HEK293T (cell line): ENCODE results near the gene SELENOS.
A peak's percentile ranks its signal among the peaks of the same experiment; 100 is the strongest.

Experiments used
- CTCF ChIA-PET: fragments of 350-600 bp; formaldehyde crosslinking; extraction: SDS; loops from one replicate; lab custom pipeline; 2021; ENCODE audit warnings: antibody characterized with exemption, inconsistent platforms; lab: Yijun Ruan, JAX
- POLR2A ChIA-PET: fragments of 350-600 bp; formaldehyde crosslinking; extraction: SDS; loops from one replicate; lab custom pipeline; 2020; ENCODE audit warnings: antibody characterized with exemption, inconsistent platforms; lab: Yijun Ruan, JAX
- DNase-seq: peaks from one replicate; pipeline ENCODE4 v3.0.0; 2012; ENCODE audit warnings: mixed read lengths; ENCODE audit errors: extremely low spot score
- ARNT ChIP-seq: fragments of 450-650 bp; IDR thresholded peaks from 2 replicates; pipeline ENCODE4 v1.6.1; 2017; ENCODE audit warnings: mild to moderate bottlenecking
- BHLHE40 ChIP-seq: fragments of 450-650 bp; IDR thresholded peaks from 2 replicates; pipeline ENCODE4 v1.6.1; 2016; ENCODE audit warnings: mild to moderate bottlenecking, moderate library complexity, borderline replicate concordance
- CTBP1 ChIP-seq: fragments of 450-650 bp; IDR thresholded peaks from 2 replicates; pipeline ENCODE4 v1.6.1; 2016; ENCODE audit warnings: borderline replicate concordance
- ELF4 ChIP-seq: fragments of 450-650 bp; IDR thresholded peaks from 2 replicates; pipeline ENCODE4 v1.6.1; 2017; ENCODE audit warnings: antibody characterized with exemption
- FOXA1 ChIP-seq: fragments of 450-650 bp; IDR thresholded peaks from 2 replicates; pipeline ENCODE4 v1.6.1; 2016; ENCODE audit warnings: mild to moderate bottlenecking
- FOXK2 ChIP-seq: fragments of 450-650 bp; IDR thresholded peaks from 2 replicates; pipeline ENCODE4 v1.6.1; 2016; ENCODE audit warnings: mild to moderate bottlenecking
- FOXM1 ChIP-seq: fragments of 450-650 bp; IDR thresholded peaks from 2 replicates; pipeline ENCODE4 v1.6.1; 2017; ENCODE audit warnings: mild to moderate bottlenecking, borderline replicate concordance
- HDGF ChIP-seq: fragments of 450-650 bp; IDR thresholded peaks from 2 replicates; pipeline ENCODE4 v1.6.1; 2017; ENCODE audit warnings: antibody characterized with exemption, borderline replicate concordance
- L3MBTL2 ChIP-seq: fragments of 450-650 bp; conservative IDR thresholded peaks from 2 replicates; pipeline ENCODE4 v1.6.1; 2016; ENCODE audit warnings: mild to moderate bottlenecking
- LEF1 ChIP-seq: fragments of 450-650 bp; IDR thresholded peaks from 2 replicates; pipeline ENCODE4 v1.6.1; 2017; ENCODE audit warnings: mild to moderate bottlenecking, borderline replicate concordance
- NFRKB ChIP-seq: fragments of 450-650 bp; IDR thresholded peaks from 2 replicates; pipeline ENCODE4 v1.6.1; 2016; ENCODE audit warnings: mild to moderate bottlenecking, moderate library complexity
- PKNOX1 ChIP-seq: fragments of 450-650 bp; IDR thresholded peaks from 2 replicates; pipeline ENCODE4 v1.6.1; 2016
- SP1 ChIP-seq: fragments of 450-650 bp; IDR thresholded peaks from 2 replicates; pipeline ENCODE4 v1.6.1; 2017
- SUZ12 ChIP-seq: fragments of 450-650 bp; IDR thresholded peaks from 2 replicates; pipeline ENCODE4 v1.6.1; 2016; ENCODE audit warnings: mild to moderate bottlenecking
- TARDBP ChIP-seq: fragments of 450-650 bp; IDR thresholded peaks from 2 replicates; pipeline ENCODE4 v1.6.1; 2016
- ZNF384 ChIP-seq: fragments of 450-650 bp; IDR thresholded peaks from 2 replicates; pipeline ENCODE4 v1.6.1; 2016

SELENOS gene

GRCh38 chr15:101250873-101251829 lies 26.1 kb downstream of the SELENOS start:
- POLR2A ChIA-PET: interaction anchor here (0.8 to 1.3 kb wide), 7 partner anchors 11 to 242 kb away, joined by 3 to 5 read pairs (median 4); no protein-coding TSS in a partner anchor

GRCh38 chr15:101250341-101250831 lies 26.9 kb downstream of the SELENOS start:
- TF ChIP-seq PKNOX1 (no peak), FOXA1 (no peak), SP1 (no peak), HDGF (no peak), TARDBP (no peak), ZNF384 (no peak), LEF1 (no peak), FOXM1 (no peak), CTBP1 (no peak), ELF4 (no peak), SUZ12 (no peak), L3MBTL2 (no peak), BHLHE40 (no peak), FOXK2 (no peak), NFRKB (no peak), ARNT (no peak)
- CTCF ChIA-PET: no interaction called here
- POLR2A ChIA-PET: interaction anchor here (1.3 kb wide), 1 partner anchor 10 kb away, joined by 5 read pairs; no protein-coding TSS in a partner anchor
- DNase-seq: no peak

More at GRCh38 chr15:101250873-101251829, 26.1 kb downstream of the SELENOS start:
- DNase-seq: peak; percentile 64
- CTCF ChIA-PET: interaction anchor here (1.5 kb wide), 1 partner anchor 242 kb away, joined by 12 read pairs; no protein-coding TSS in a partner anchor
- TF ChIP-seq BHLHE40 (no peak), ARNT (peak; percentile 41; the same call in 1 of the 2 replicates), L3MBTL2 (no peak)

GRCh38 chr15:101248274-101248673 lies 29.0 kb downstream of the SELENOS start:
- ChIA-PET CTCF (interaction anchor here (0.6 to 1.5 kb wide), 2 partner anchors 240 to 254 kb away, joined by 3 to 4 read pairs; no protein-coding TSS in a partner anchor), POLR2A (interaction anchor here (1.6 kb wide), 1 partner anchor 26 kb away, joined by 4 read pairs; no protein-coding TSS in a partner anchor)

GRCh38 chr15:101246824-101247745 lies 30.2 kb downstream of the SELENOS start:
- TF ChIP-seq ARNT (no peak), SUZ12 (no peak), BHLHE40 (no peak), SP1 (no peak), FOXA1 (no peak), FOXM1 (no peak), LEF1 (no peak), PKNOX1 (no peak), TARDBP (no peak)
- DNase-seq: no peak
- ChIA-PET POLR2A (interaction anchor here (1.6 kb wide), 1 partner anchor 25 kb away, joined by 4 read pairs; no protein-coding TSS in a partner anchor), CTCF (interaction anchor here (0.7 to 1.5 kb wide), 2 partner anchors 159 to 239 kb away, joined by 3 to 4 read pairs; no protein-coding TSS in a partner anchor)

More at GRCh38 chr15:101248274-101248673, 29.0 kb downstream of the SELENOS start:
- no peak for DNase-seq
- TF ChIP-seq HDGF (no peak), CTBP1 (no peak), FOXM1 (no peak), PKNOX1 (no peak), ZNF384 (no peak), L3MBTL2 (no peak), ELF4 (no peak), ARNT (no peak), LEF1 (no peak), FOXK2 (no peak), SUZ12 (no peak), SP1 (no peak)

GRCh38 chr15:101246391-101246790 lies 30.9 kb downstream of the SELENOS start:
- ChIA-PET CTCF (no interaction called here), POLR2A (no interaction called here)
- no peak for TF ChIP-seq BHLHE40
- TF ChIP-seq HDGF: no peak
- no peak for TF ChIP-seq SUZ12
- no peak for TF ChIP-seq FOXK2
- TF ChIP-seq L3MBTL2: no peak
- TF ChIP-seq FOXA1: no peak
- no peak for TF ChIP-seq ELF4
- no peak for TF ChIP-seq TARDBP
- TF ChIP-seq ARNT: no peak
- no peak for TF ChIP-seq SP1
- no peak for TF ChIP-seq CTBP1
- TF ChIP-seq LEF1: no peak
- no peak for TF ChIP-seq ZNF384
- no peak for TF ChIP-seq FOXM1
- TF ChIP-seq PKNOX1: no peak
- TF ChIP-seq NFRKB: no peak
- DNase-seq: no peak
